H1 (cell line): ENCODE results near the gene MEF2C. TPM values are rescaled to one million over a fixed set of nuclear protein-coding genes. Genes with fewer than 3 reads are reported as not detected.

ENCODE experiments used
- BACH1 ChIP-seq: IDR thresholded peaks from 2 replicates; pipeline ENCODE4 v1.6.1; 2012; ENCODE audit warnings: low read length, improper control_type of control experiment
- CBX8 ChIP-seq: fragments of 300-800, 300-1000 bp; sonication (generic); IDR thresholded peaks from 2 replicates; pipeline ENCODE4 v1.7.1; 2016; ENCODE audit warnings: low read depth, low read length, borderline replicate concordance
- EGR1 ChIP-seq: IDR thresholded peaks from 2 replicates; pipeline ENCODE4 v1.6.1; 2011; ENCODE audit warnings: low read depth, low read length, borderline replicate concordance
- GTF2F1 ChIP-seq: IDR thresholded peaks from 2 replicates; pipeline ENCODE4 v1.6.1; 2012; ENCODE audit warnings: low read depth, low read length, improper control_type of control experiment, borderline replicate concordance
- RBBP5 ChIP-seq: IDR thresholded peaks from 2 replicates; pipeline ENCODE4 v1.7.1; 2012; ENCODE audit warnings: low read depth, mild to moderate bottlenecking, inconsistent platforms, low read length, moderate library complexity, borderline replicate concordance
- polyA plus RNA-seq, 7 experiments: library from polyadenylated mRNA; depleted of rRNA in 3 of 7; stranded (reverse) in 5 of 7; unstranded in 2 of 7; fragments of >200 nt in 5 of 7; fragments of 200-250 nt in 2 of 7; gene quantifications; 1 replicate in 5 of 7; 2 replicates in 1 of 7; 4 replicates in 1 of 7; pipeline versions ENCODE4 v1.2.1 to v1.2.3, GENCODE V29; 2011 to 2013; ENCODE audit warnings: missing spikeins in 2 of 7, mixed read lengths in 2 of 7
- total RNA-seq: library from RNA; stranded (reverse); fragmentation: NEBNext Ultra II Directional; extraction: Animal tissue kit (Norgen Biotek cat#: 25700); gene quantifications from 2 replicates; pipeline ENCODE4 v1.2.1, GENCODE V29; 2021

Gene MEF2C
- total and polyA plus RNA-seq, 2 of the 8 experiments (the other 6 are each of a cell fraction or from before 2014, with no cell fraction given) = 0.59 to 0.99 TPM

DNA sequence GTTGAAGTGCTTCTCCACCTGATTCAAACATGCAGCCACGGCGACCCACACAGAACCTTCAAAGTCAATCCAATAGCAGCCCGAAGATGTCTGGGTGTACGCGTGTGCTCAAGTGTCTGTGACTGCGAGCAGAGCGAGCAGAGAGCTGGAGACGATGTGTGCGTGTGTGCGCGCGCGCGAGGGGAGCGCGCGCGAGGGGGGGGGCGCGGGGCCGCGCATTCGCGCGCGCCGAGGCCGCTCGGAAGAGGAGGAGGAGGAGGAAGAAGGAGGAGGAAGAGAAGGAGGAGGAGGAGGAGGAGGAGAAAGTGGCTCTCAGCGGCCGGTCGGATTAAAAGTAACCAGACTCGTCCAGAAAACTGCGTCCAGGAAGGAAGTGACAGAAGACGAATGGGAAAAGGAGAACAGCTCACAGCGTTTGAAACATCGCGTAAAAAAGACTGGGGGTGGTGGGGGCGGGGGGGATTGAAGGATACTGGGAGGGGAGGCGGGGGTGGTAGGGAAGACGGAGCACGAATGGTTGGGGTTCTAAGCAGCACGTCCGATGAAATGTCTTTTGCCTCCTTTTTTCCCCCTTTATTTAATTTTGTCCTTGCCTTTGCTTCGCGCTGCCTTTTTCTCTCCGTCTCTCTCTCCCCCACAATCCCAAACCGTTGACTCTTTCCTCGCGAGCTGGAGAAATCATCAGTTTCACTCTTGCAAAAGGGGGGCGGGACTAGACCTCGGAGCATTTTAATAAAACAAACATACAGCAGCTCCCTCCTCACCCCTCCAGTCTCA is at the start of gene MEF2C (continued):
- TF ChIP-seq GTF2F1 (no peak), RBBP5 (peak; percentile 77; the same call in 1 of the 2 replicates), CBX8 (no peak), BACH1 (no peak), EGR1 (no peak)
